Aorta (tissue), 5 donors: ENCODE measurements around the gene AXIN1. TPM values are rescaled to one million over a fixed set of nuclear protein-coding genes. Genes with fewer than 3 reads are reported as not detected.

Experiments used
- ATAC-seq: fragments of 200-7000 bp; cut with Tn5 transposase; one replicate; pipeline ENCODE4 v1.9.1; 2022; ENCODE audit warnings: moderate library complexity; ENCODE audit not compliant: low FRiP score
- DNase-seq, 2 donors: peaks; one replicate each; pipeline ENCODE4 v3.0.0-alpha.2; 2020
- H3K27ac ChIP-seq, 2 donors: one replicate each; pipeline ENCODE4 v1.5.1; 2013; ENCODE audit warnings: low read length in 2 of 2, mild to moderate bottlenecking in 2 of 2, moderate library complexity in 2 of 2, control low read depth in 1 of 2, inconsistent platforms in 1 of 2, low read depth in 1 of 2
- H3K27me3 ChIP-seq, 2 donors: one replicate each; pipeline ENCODE4 v1.6.1; 2013; ENCODE audit warnings: control low read depth in 1 of 2, low read length in 1 of 2, mild to moderate bottlenecking in 1 of 2, moderate library complexity in 1 of 2; ENCODE audit not compliant: insufficient read depth in 2 of 2, control insufficient read depth in 1 of 2
- H3K36me3 ChIP-seq, 2 donors: one replicate each; pipeline ENCODE4 v1.6.1; 2013; ENCODE audit warnings: control low read depth in 1 of 2, low read length in 1 of 2, mild to moderate bottlenecking in 1 of 2; ENCODE audit not compliant: insufficient read depth in 2 of 2, control insufficient read depth in 1 of 2
- H3K4me1 ChIP-seq, 2 donors: one replicate each; pipeline ENCODE4 v1.6.1; 2013; ENCODE audit warnings: low read length in 2 of 2, control low read depth in 1 of 2, mild to moderate bottlenecking in 1 of 2, moderate library complexity in 1 of 2; ENCODE audit not compliant: insufficient read depth in 2 of 2, control insufficient read depth in 1 of 2
- H3K4me3 ChIP-seq, 2 donors: one replicate each; pipeline ENCODE4 v1.5.1; 2013; ENCODE audit warnings: low read length in 2 of 2, control low read depth in 1 of 2, mild to moderate bottlenecking in 1 of 2
- H3K9me3 ChIP-seq: one replicate; pipeline ENCODE4 v1.6.1; 2013; ENCODE audit warnings: mild to moderate bottlenecking, low read length; ENCODE audit not compliant: control insufficient read depth
- WGBS, 2 donors: extraction: QIAGEN DNeasy Blood & Tissue Kit; methylation state at CpG; one replicate each; pipeline ENCODE4 v1.1.7; 2013; 5-methylcytosine and 5-hydroxymethylcytosine counted together
- intact Hi-C, 2 donors: fragments of 100-400 bp; cut with DNase I; formaldehyde crosslinking; loops; one replicate each; pipeline versions ENCODE4 v1.14.2 to v1.15.0; 2022
- polyA plus RNA-seq, 2 donors: library from polyadenylated mRNA; stranded (reverse); fragments of 200-250 nt; gene quantifications; one replicate each; pipeline ENCODE4 v1.2.3, GENCODE V29; 2013
- total RNA-seq, 2 donors: library from RNA; stranded (reverse); fragmentation: NEBNext Ultra II Directional; extraction: Animal tissue kit (Norgen Biotek cat#: 25700); gene quantifications; one replicate each; pipeline ENCODE4 v1.2.1, GENCODE V29; 2021
- donor health status: healthy with polysubstance abuse.
- donor health status: Bipolar disorder and iron deficiency.
- donor health status: DM: no; HTN: no; CAD: no.
- donor health status: DM: no; HTN: no; CAD: no.
- donor health status: DM: yes; HTN: yes; CAD: no.

The AXIN1 gene
- total and polyA plus RNA-seq, 4 donors: 9.1 to 19.8 (median 15.6) TPM

DNA sequence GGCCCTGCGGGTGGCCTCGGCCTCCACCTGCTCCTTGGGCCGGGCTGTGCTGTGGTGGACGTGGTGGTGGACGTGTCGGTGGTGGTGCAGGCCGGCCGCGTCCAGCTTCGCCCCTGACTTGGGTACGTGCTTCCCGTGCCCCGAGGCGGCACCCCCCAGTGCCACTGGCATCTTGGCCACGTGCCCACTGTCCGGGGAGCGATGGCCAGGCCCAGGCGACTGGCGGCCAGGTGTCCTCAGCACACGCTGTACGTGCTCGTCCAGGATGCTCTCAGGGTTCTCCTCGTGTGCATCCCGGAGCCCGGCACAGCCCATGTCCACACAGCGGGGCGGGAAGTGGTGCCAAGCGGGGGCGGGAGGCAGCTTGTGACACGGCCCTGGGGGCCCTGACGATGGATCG lies 54.7 kb downstream of the AXIN1 start:
- H3K27ac ChIP-seq: no peak overlapping the region
- WGBS, 2 donors: 92 to 93% methylated on average over 31 to 32 of the region's 32 CpGs
- no peak for ATAC-seq

DNA sequence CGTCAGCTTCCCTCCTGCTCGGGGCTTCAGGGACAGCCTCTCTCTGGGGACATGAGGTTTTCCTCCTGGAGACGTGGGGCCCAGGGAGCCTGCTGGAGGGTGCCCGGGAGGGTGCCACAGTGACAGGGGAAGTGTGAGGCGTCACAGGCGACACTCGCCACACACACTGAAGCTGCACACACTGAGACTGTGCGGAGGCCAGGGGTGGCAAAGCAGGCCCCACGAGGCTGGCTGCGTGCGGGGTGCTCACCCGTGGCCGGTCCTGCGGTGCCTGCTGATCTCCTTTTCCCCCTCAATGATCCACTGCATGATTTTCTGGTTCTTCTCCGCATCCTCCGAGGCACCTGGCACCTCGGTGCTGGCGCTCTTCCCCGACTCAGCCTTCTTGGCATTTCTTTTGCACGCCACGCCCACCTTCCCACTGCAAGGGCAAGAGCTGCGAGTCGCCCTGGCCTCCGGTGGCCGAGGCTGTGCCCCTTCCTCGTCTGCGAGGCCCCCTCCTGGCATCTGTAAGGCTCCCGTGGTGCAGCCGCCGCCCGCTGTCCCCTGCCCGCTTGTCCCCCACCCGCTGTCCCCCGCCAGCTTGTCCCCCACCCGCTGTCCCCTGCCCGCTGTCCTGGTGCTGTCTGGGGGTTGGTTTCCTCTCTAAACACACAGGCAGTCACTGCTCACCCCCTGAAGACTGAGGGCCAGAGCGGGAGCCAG lies 55.6 kb downstream of the AXIN1 start:
- WGBS, 2 donors: 90 to 92% methylated on average over 36 to 37 of the region's 37 CpGs
- no peak for ATAC-seq
- Histone ChIP-seq H3K4me3 (no peak overlapping the region), H3K9me3 (no peaks in the 10 kb centered on the region), H3K36me3 (no peaks in the 10 kb centered on the region), H3K27me3 (no peaks in the 10 kb centered on the region), H3K4me1 (no peaks in the 10 kb centered on the region), H3K27ac (no peak overlapping the region)
- DNase-seq: no peak
- intact Hi-C loops: no loop called here

More for the DNA sequence above, 54.7 kb downstream of the AXIN1 start:
- H3K36me3 ChIP-seq: no peaks in the 10 kb centered on the region
- H3K9me3 ChIP-seq: no peaks in the 10 kb centered on the region
- no peaks in the 10 kb centered on the region for H3K27me3 ChIP-seq
- intact Hi-C loops: no loop called here
- no peak for DNase-seq
- H3K4me3 ChIP-seq: no peak overlapping the region
- H3K4me1 ChIP-seq: no peaks in the 10 kb centered on the region

DNA sequence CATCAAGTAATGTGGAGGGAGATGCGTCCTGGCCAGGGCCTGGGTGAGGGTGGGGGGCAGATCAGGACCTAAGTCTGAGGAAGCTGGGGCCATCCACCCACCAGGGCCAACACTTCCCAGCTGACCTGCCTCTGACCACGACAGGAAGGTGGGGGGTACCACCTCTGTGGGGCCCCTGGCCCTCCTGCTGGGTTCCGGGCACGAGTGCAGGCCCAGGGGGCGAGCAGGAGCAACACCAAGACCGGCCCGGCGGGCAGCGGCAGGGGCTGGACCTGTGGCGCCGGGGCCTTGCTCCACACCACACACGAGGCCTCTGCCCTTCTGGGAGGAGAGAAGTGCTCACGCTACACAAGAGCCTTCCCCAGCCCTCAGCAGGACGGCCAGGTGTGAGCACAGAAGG lies 56.2 kb downstream of the AXIN1 start:
- WGBS, 2 donors: 95 to 97% methylated on average over 14 of the region's 14 CpGs
- ATAC-seq (no peak), DNase-seq (no peak)
- H3K27me3 ChIP-seq: no peaks in the 10 kb centered on the region
- intact Hi-C loops: no loop called here
- no peaks in the 10 kb centered on the region for H3K4me1 ChIP-seq
- no peaks in the 10 kb centered on the region for H3K9me3 ChIP-seq
- no peak overlapping the region for H3K27ac ChIP-seq
- H3K4me3 ChIP-seq: no peak overlapping the region
- no peaks in the 10 kb centered on the region for H3K36me3 ChIP-seq

DNA sequence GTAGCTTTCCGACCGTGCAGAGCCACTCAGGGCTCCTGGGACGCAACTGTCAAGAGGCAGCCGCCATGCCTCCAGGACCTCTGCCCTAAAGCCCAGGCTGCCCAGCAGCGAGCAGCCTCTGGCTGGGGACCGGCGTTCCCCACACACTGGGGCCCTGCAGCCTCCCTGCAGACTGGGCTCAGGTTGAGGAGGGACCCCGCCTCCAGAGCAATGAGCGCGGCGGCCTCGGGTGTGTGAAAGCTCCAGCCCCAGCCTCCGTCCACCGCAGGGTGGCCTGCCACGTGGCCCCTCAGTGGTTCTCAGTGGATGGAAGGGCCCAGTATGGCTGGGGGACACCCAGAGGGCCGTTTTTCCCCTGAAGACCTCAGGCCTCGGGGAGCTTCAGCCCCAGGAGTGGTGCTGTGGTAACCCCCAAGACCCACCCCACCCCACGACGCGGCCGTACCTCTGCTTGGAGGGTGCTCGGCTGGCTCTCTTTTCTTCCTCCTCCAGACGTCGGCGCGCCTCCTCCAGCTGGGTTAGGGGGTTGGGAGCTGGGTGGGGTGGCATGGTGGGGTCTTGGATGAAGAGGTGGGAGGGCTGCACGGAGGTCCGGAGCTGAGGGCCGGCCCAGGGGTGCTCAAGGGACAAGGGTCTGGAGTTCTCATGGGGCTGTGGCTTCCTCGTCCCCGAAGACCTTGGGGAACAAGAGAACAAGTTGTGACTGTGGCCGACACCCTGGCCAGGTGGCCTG lies 59.3 kb downstream of the AXIN1 start:
- Histone ChIP-seq H3K9me3 (no peaks in the 10 kb centered on the region), H3K4me1 (no peaks in the 10 kb centered on the region), H3K27ac (no peak overlapping the region), H3K27me3 (no peaks in the 10 kb centered on the region), H3K36me3 (peaks cover 0 to under 1% of the 10 kb centered on the region in 2 donors), H3K4me3 (no peak overlapping the region)
- intact Hi-C loops: no loop called here
- DNase-seq (no peak), ATAC-seq (no peak)
- 91 to 93% methylated on average over 24 to 32 of the region's 32 CpGs for WGBS, 2 donors

DNA sequence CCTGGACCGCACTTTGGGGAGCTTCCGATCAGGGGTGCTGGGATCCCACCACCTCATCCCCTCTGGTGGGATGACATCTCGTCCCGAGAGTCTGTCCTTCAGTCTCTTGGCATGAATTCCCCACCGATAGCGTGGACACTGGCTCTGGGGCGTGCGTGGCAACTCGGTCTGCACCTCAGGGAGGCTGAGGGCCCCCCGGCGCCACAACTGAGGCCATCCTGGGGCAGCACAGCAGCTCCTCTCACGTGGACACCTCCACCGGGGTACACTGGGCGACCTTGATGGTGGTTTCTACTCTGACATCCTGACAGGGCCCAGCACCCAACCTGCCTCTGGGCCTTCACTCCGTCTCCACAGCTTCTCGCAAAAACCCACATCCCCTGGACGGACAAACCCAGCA lies 61.0 kb downstream of the AXIN1 start:
- ATAC-seq: no peak
- no peak overlapping the region for H3K27ac ChIP-seq
- H3K36me3 ChIP-seq: peaks cover 0 to 2% of the 10 kb centered on the region in 2 donors
- H3K4me3 ChIP-seq: no peak overlapping the region
- intact Hi-C loops: no loop called here
- H3K4me1 ChIP-seq: no peaks in the 10 kb centered on the region
- H3K27me3 ChIP-seq: no peaks in the 10 kb centered on the region
- H3K9me3 ChIP-seq: no peaks in the 10 kb centered on the region
- 90 to 94% methylated on average over 17 of the region's 17 CpGs for WGBS, 2 donors
- no peak for DNase-seq

- ATAC-seq: no peak
- intact Hi-C loops: no loop called here
- Histone ChIP-seq H3K9me3 (no peaks in the 10 kb centered on the region), H3K27me3 (no peaks in the 10 kb centered on the region), H3K4me3 (no peak overlapping the region), H3K27ac (no peak overlapping the region), H3K36me3 (peaks cover 0 to 2% of the 10 kb centered on the region in 2 donors), H3K4me1 (no peaks in the 10 kb centered on the region)
- no peak for DNase-seq
- WGBS, 2 donors: 94 to 95% methylated on average over 49 to 50 of the region's 50 CpGs
Observed at GRCh38 chr16:290681-291405, 61.7 kb downstream of the AXIN1 start.

- no peak for ATAC-seq
- H3K4me1 ChIP-seq: no peaks in the 10 kb centered on the region
- H3K9me3 ChIP-seq: no peaks in the 10 kb centered on the region
- H3K4me3 ChIP-seq: no peak overlapping the region
- 90 to 91% methylated on average over 25 of the region's 25 CpGs for WGBS, 2 donors
- no peaks in the 10 kb centered on the region for H3K27me3 ChIP-seq
- intact Hi-C loops: no loop called here
- no peak overlapping the region for H3K27ac ChIP-seq
- DNase-seq: no peak
- H3K36me3 ChIP-seq: peaks cover 0 to 2% of the 10 kb centered on the region in 2 donors
Observed at GRCh38 chr16:290015-290680, 62.4 kb downstream of the AXIN1 start.

DNA sequence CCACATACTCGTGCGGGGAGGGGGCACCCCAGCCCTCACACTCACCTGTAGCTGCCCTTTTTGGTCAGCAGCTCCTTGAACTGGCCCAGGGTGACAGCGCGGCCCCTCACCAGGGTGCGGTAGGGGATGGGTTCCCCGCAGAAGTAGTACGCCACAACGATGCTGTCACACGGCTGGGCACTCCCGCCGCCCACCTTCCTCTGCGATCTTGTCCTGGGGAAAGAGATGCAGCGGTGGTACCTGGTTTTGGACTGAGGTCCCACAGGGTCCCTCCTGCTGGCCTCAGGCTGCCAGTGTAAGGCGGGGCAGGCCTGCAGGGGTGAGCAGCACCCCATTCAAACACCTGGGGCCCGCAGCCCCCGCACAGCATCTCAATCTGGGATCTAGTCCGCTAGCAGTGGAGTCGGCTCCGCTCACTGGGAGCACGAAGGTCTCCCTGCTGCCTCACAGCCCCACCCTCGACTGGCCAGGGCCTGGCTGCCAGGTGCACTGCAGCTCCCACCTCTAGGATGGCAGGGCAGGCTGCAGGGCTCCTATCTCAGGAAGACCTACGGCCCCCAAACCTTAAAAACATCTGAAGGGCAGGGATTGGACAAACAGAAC lies 63.0 kb downstream of the AXIN1 start:
- ATAC-seq: no peak
- Histone ChIP-seq H3K4me3 (no peak overlapping the region), H3K27ac (no peak overlapping the region), H3K36me3 (peaks cover 0 to 2% of the 10 kb centered on the region in 2 donors), H3K4me1 (no peaks in the 10 kb centered on the region), H3K9me3 (no peaks in the 10 kb centered on the region), H3K27me3 (no peaks in the 10 kb centered on the region)
- intact Hi-C loops: no loop called here
- no peak for DNase-seq
- WGBS, 2 donors: 94 to 95% methylated on average over 22 of the region's 22 CpGs
